NCI-H510A treated with DMSO at 0.1 percent for 48 hours (cell line): ENCODE measurements around the gene ITSN2.

Experiments used
- DNase-seq: peaks from one replicate; lab custom pipeline; 2025; lab: John Stamatoyannopoulos, UW

The ITSN2 gene

GRCh38 chr2:24179683-24180082 lies 180.7 kb downstream of the ITSN2 start:
- DNase-seq: no peak

- no peak for DNase-seq
These were observed 184.0 kb downstream of the ITSN2 start for GRCh38 chr2:24176326-24176725.

GRCh38 chr2:24175631-24176187 lies 184.6 kb downstream of the ITSN2 start:
- no peak for DNase-seq

- no peak for DNase-seq
These were observed 185.5 kb downstream of the ITSN2 start, which contains the start of gene FAM228A for GRCh38 chr2:24174851-24175277. FAM228A (plus strand) TSS chr2:24175053; CDS start chr2:24175481, 428 bp downstream.

GRCh38 chr2:24169023-24169422 lies 191.3 kb downstream of the ITSN2 start:
- DNase-seq: no peak

GRCh38 chr2:24164416-24164973 lies 195.8 kb downstream of the ITSN2 start:
- DNase-seq: no peak

GRCh38 chr2:24163601-24164000 lies 196.7 kb downstream of the ITSN2 start:
- DNase-seq: no peak

GRCh38 chr2:24163186-24163585 lies 197.2 kb downstream of the ITSN2 start:
- DNase-seq: no peak

- DNase-seq: no peak
These were observed 197.8 kb downstream of the ITSN2 start for GRCh38 chr2:24162494-24162893.

- DNase-seq: no peak
These were observed 199.6 kb downstream of the ITSN2 start for GRCh38 chr2:24160761-24161160.

- no peak for DNase-seq
These were observed 200.6 kb downstream of the ITSN2 start for GRCh38 chr2:24159708-24160107.

GRCh38 chr2:24158131-24158530 lies 202.2 kb downstream of the ITSN2 start:
- no peak for DNase-seq

- DNase-seq: no peak
These were observed 206.9 kb downstream of the ITSN2 start for GRCh38 chr2:24153478-24153877.
